Mesendoderm (in vitro differentiated cells): ENCODE measurements around the gene IQCF5. TPM values are rescaled to one million over a fixed set of nuclear protein-coding genes. Genes with fewer than 3 reads are reported as not detected.

Experiments
- DNase-seq: peaks from one replicate; pipeline ENCODE4 v3.0.0; 2013
- H2AK5ac ChIP-seq: 2 replicates; pipeline ENCODE4 v1.6.1; 2013; ENCODE audit warnings: low read length, inconsistent platforms
- H2BK120ac ChIP-seq: 2 replicates; pipeline ENCODE4 v1.6.1; 2013; ENCODE audit warnings: low read depth, mild to moderate bottlenecking, low read length, moderate library complexity, mixed read lengths
- H2BK15ac ChIP-seq: replicated peaks from 2 replicates; pipeline ENCODE4 v1.6.1; 2013; ENCODE audit warnings: low read depth, mild to moderate bottlenecking, moderate library complexity
- H2BK5ac ChIP-seq: 2 replicates; pipeline ENCODE4 v1.6.1; 2013; ENCODE audit warnings: low read length, inconsistent platforms
- H3K18ac ChIP-seq: 2 replicates; pipeline ENCODE4 v1.6.1; 2013; ENCODE audit warnings: mild to moderate bottlenecking, low read length, mixed read lengths
- H3K23ac ChIP-seq: one replicate; pipeline ENCODE4 v1.6.1; 2013; ENCODE audit warnings: low read length
- H3K27ac ChIP-seq: 2 replicates; pipeline ENCODE4 v1.5.1; 2013; ENCODE audit warnings: low read depth, mild to moderate bottlenecking, inconsistent platforms, low read length, moderate library complexity
- H3K27me3 ChIP-seq: 2 replicates; pipeline ENCODE4 v1.6.1; 2013; ENCODE audit warnings: low read length, control low read depth, mild to moderate bottlenecking, inconsistent platforms; ENCODE audit not compliant: insufficient read depth, poor library complexity
- H3K36me3 ChIP-seq: 2 replicates; pipeline ENCODE4 v1.6.1; 2013; ENCODE audit warnings: low read length, inconsistent platforms; ENCODE audit not compliant: control insufficient read depth, insufficient read depth
- H3K4ac ChIP-seq: one replicate; pipeline ENCODE4 v1.6.1; 2013; ENCODE audit warnings: low read depth, mild to moderate bottlenecking, low read length, moderate library complexity
- H3K4me1 ChIP-seq: 2 replicates; pipeline ENCODE4 v1.6.1; 2013; ENCODE audit warnings: low read depth, low read length, inconsistent platforms; ENCODE audit not compliant: control insufficient read depth
- H3K4me2 ChIP-seq: 2 replicates; pipeline ENCODE4 v1.6.1; 2013; ENCODE audit warnings: low read length
- H3K4me3 ChIP-seq: 2 replicates; pipeline ENCODE4 v1.5.1; 2013; ENCODE audit warnings: mild to moderate bottlenecking, low read length
- H3K56ac ChIP-seq: one replicate; pipeline ENCODE4 v1.6.1; 2013; ENCODE audit warnings: low read length
- H3K79me1 ChIP-seq: 2 replicates; pipeline ENCODE4 v1.6.1; 2013; ENCODE audit warnings: low read length, inconsistent platforms
- H3K79me2 ChIP-seq: 2 replicates; pipeline ENCODE4 v1.6.1; 2013; ENCODE audit warnings: mild to moderate bottlenecking, low read length; ENCODE audit not compliant: control insufficient read depth, insufficient read depth
- H3K9ac ChIP-seq: 2 replicates; pipeline ENCODE4 v1.6.1; 2013; ENCODE audit warnings: low read length, inconsistent platforms
- H4K5ac ChIP-seq: one replicate; pipeline ENCODE4 v1.6.1; 2013; ENCODE audit warnings: low read length
- H4K8ac ChIP-seq: one replicate; pipeline ENCODE4 v1.6.1; 2013; ENCODE audit warnings: low read depth, mild to moderate bottlenecking, control low read depth, low read length, moderate library complexity
- WGBS: extraction: QIAGEN DNeasy Blood & Tissue Kit; methylation state at CpG from one replicate; pipeline ENCODE4 v1.1.7; 2013; ENCODE audit warnings: low lambda C conversion rate, missing lambda C conversion rate; ENCODE audit not compliant: insufficient coverage; ENCODE audit errors: extremely low coverage; 5-methylcytosine and 5-hydroxymethylcytosine counted together
- polyA plus RNA-seq, 2 experiments: library from polyadenylated mRNA; stranded (reverse); fragments of 200-250 nt; gene quantifications; one replicate each; pipeline ENCODE4 v1.2.3, GENCODE V29; 2013

IQCF5 gene
- not detected for polyA plus RNA-seq (2013, experiment 1 of 2)
- polyA plus RNA-seq (2013, experiment 2 of 2) = not detected

DNA sequence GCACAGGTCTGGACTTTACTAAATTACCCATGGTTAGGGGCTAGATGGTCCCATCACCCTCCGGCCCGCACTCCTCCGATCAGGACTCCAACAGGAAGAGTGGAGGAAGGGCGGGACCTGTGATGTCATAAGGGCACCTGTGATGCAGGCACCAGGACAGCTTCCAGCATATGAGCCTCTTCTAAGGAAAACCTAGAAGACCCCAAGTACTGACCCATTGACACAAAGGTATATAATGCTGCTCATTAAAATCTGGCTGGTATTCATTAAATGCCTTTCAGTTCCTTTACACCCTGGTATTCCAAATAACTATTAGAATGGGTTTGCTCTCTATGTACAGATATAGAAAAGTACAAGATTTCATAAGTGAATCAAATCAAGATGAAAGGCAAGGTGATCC is at the start of gene IQCF5:
Gene IQCF5, minus strand, starts transcription at position 101 of the 400 bp plus-strand sequence. Its CDS starts 70 bp downstream, at position 31.
- no peak within 1 kb of the TSS for H3K23ac ChIP-seq
- H3K4me3 ChIP-seq = no peak within 1 kb of the TSS
- peaks cover 2% of the 10 kb centered on the region for H3K4me1 ChIP-seq
- no CpG with 5 or more reads among the region's 4 CpGs for WGBS
- H4K8ac ChIP-seq = no peak within 1 kb of the TSS
- H3K27ac ChIP-seq = no peak within 1 kb of the TSS
- H4K5ac ChIP-seq = no peak within 1 kb of the TSS
- no peak within 1 kb of the TSS for H3K18ac ChIP-seq
- H3K9ac ChIP-seq = no peak within 1 kb of the TSS
- H2AK5ac ChIP-seq = peak within 1 kb of the TSS; percentile 51
- no peaks in the 10 kb centered on the region for H3K79me1 ChIP-seq
- H3K4me2 ChIP-seq = no peak within 1 kb of the TSS
- peak within 1 kb of the TSS; percentile 20 for H3K56ac ChIP-seq
- no peak within 1 kb of the TSS for H2BK15ac ChIP-seq
- no peak within 1 kb of the TSS for H2BK120ac ChIP-seq
- H3K79me2 ChIP-seq = no peaks in the 10 kb centered on the region
- no peaks in the 10 kb centered on the region for H3K36me3 ChIP-seq
- no peak within 1 kb of the TSS for H2BK5ac ChIP-seq
- no peak for DNase-seq
- H3K4ac ChIP-seq = no peak within 1 kb of the TSS
- H3K27me3 ChIP-seq = no peaks in the 10 kb centered on the region

- Histone ChIP-seq H3K9ac (no peak overlapping the region), H3K79me1 (no peaks in the 10 kb centered on the region), H3K4me3 (no peak overlapping the region), H2BK15ac (no peak overlapping the region), H3K18ac (no peak overlapping the region), H4K5ac (no peak overlapping the region), H2BK5ac (no peak overlapping the region), H3K79me2 (no peaks in the 10 kb centered on the region), H3K36me3 (no peaks in the 10 kb centered on the region), H3K27me3 (no peaks in the 10 kb centered on the region), H3K4ac (no peak overlapping the region), H2BK120ac (no peak overlapping the region), H2AK5ac (no peak overlapping the region), H3K4me1 (no peaks in the 10 kb centered on the region), H4K8ac (no peak overlapping the region), H3K4me2 (no peak overlapping the region), H3K27ac (no peak overlapping the region), H3K56ac (no peak overlapping the region), H3K23ac (no peak overlapping the region)
- no peak for DNase-seq
- WGBS = no CpG with 5 or more reads among the region's 11 CpGs
Observed at GRCh38 chr3:51921081-51921578, 45.7 kb upstream of the IQCF5 start.

- H3K36me3 ChIP-seq = no peaks in the 10 kb centered on the region
- H3K27me3 ChIP-seq = no peaks in the 10 kb centered on the region
- no peaks in the 10 kb centered on the region for H3K79me1 ChIP-seq
- no peaks in the 10 kb centered on the region for H3K4me1 ChIP-seq
- H3K9ac ChIP-seq = no peak overlapping the region
- H3K79me2 ChIP-seq = no peaks in the 10 kb centered on the region
- no peak overlapping the region for H2AK5ac ChIP-seq
- H3K56ac ChIP-seq = no peak overlapping the region
- WGBS = no CpG with 5 or more reads among the region's 5 CpGs
- H3K4me2 ChIP-seq = no peak overlapping the region
- no peak overlapping the region for H3K23ac ChIP-seq
- H4K5ac ChIP-seq = no peak overlapping the region
- H3K4ac ChIP-seq = no peak overlapping the region
- DNase-seq = no peak
- H3K27ac ChIP-seq = no peak overlapping the region
- no peak overlapping the region for H3K18ac ChIP-seq
- no peak overlapping the region for H3K4me3 ChIP-seq
- H2BK5ac ChIP-seq = no peak overlapping the region
- H4K8ac ChIP-seq = no peak overlapping the region
- H2BK120ac ChIP-seq = no peak overlapping the region
- no peak overlapping the region for H2BK15ac ChIP-seq
Observed at GRCh38 chr3:51916418-51916817, 41.0 kb upstream of the IQCF5 start.

- Histone ChIP-seq H3K4me1 (no peaks in the 10 kb centered on the region), H3K56ac (no peak overlapping the region), H3K79me1 (no peaks in the 10 kb centered on the region), H3K4me3 (no peak overlapping the region), H4K8ac (no peak overlapping the region), H2BK5ac (no peak overlapping the region), H2AK5ac (no peak overlapping the region), H3K9ac (no peak overlapping the region), H3K27ac (no peak overlapping the region), H3K79me2 (no peaks in the 10 kb centered on the region), H3K18ac (no peak overlapping the region), H3K4ac (no peak overlapping the region), H3K23ac (no peak overlapping the region), H3K4me2 (no peak overlapping the region), H4K5ac (no peak overlapping the region), H2BK120ac (no peak overlapping the region), H3K36me3 (no peaks in the 10 kb centered on the region), H3K27me3 (no peaks in the 10 kb centered on the region), H2BK15ac (no peak overlapping the region)
- no peak for DNase-seq
- WGBS = no CpG with 5 or more reads among the region's 4 CpGs
Observed at GRCh38 chr3:51908026-51908425, 32.6 kb upstream of the IQCF5 start.

- no peak for DNase-seq
- Histone ChIP-seq H4K8ac (no peak overlapping the region), H2BK5ac (no peak overlapping the region), H3K9ac (no peak overlapping the region), H3K36me3 (no peaks in the 10 kb centered on the region), H2BK120ac (no peak overlapping the region), H3K79me1 (no peaks in the 10 kb centered on the region), H3K18ac (no peak overlapping the region), H3K4ac (no peak overlapping the region), H3K27ac (no peak overlapping the region), H3K4me3 (no peak overlapping the region), H3K56ac (no peak overlapping the region), H3K23ac (no peak overlapping the region), H3K4me2 (no peak overlapping the region), H3K79me2 (no peaks in the 10 kb centered on the region), H4K5ac (no peak overlapping the region), H2BK15ac (no peak overlapping the region), H3K4me1 (no peaks in the 10 kb centered on the region), H2AK5ac (no peak overlapping the region), H3K27me3 (no peaks in the 10 kb centered on the region)
- no CpG with 5 or more reads among the region's 2 CpGs for WGBS
Observed at GRCh38 chr3:51904034-51904823, 28.8 kb upstream of the IQCF5 start.
